ENCODE measurements around the gene AIFM2. TPM values are rescaled to one million over a fixed set of nuclear protein-coding genes. Genes with fewer than 3 reads are reported as not detected.

Gene AIFM2
- total and polyA plus RNA-seq, 2 of the 13 experiments (the other 11 are each of a cell fraction or from before 2014, with no cell fraction given): 20.3 to 29.5 TPM

GRCh38 chr10:70130878-70131559, 1.6 kb downstream of the AIFM2 start (continued):
- TF ChIP-seq, protein P1, sequence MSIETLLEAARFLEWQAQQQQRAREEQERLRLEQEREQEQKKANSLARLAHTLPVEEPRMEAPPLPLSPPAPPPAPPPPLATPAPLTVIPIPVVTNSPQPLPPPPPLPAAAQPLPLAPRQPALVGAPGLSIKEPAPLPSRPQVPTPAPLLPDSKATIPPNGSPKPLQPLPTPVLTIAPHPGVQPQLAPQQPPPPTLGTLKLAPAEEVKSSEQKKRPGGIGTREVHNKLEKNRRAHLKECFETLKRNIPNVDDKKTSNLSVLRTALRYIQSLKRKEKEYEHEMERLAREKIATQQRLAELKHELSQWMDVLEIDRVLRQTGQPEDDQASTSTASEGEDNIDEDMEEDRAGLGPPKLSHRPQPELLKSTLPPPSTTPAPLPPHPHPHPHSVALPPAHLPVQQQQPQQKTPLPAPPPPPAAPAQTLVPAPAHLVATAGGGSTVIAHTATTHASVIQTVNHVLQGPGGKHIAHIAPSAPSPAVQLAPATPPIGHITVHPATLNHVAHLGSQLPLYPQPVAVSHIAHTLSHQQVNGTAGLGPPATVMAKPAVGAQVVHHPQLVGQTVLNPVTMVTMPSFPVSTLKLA (IDR thresholded peaks at IDR 0.05): no peak
- TF ChIP-seq ZNF260 (CRISPR knock-in tag; IDR thresholded peaks at IDR 0.05; ENCODE audit: borderline replicate concordance, low read depth): no peak
- 0 out of 2 replicates have a peak, but pooled peaks have one; percentile 64 for TF ChIP-seq GTF3A (CRISPR knock-in tag; conservative IDR thresholded peaks at IDR 0.05)
- no peak for TF ChIP-seq GATA4 (IDR thresholded peaks at IDR 0.05; ENCODE audit: borderline replicate concordance, low read depth)
- TF ChIP-seq CC2D1A (CRISPR knock-in tag; IDR thresholded peaks at IDR 0.05): no peak
- no peak for TF ChIP-seq HOXA7 (CRISPR knock-in tag; IDR thresholded peaks at IDR 0.05)
- TF ChIP-seq ZGPAT (CRISPR knock-in tag; IDR thresholded peaks at IDR 0.05): no peak
- TF ChIP-seq ZNF704 (CRISPR knock-in tag; IDR thresholded peaks at IDR 0.05; ENCODE audit: borderline replicate concordance): no peak
- TF ChIP-seq PTBP1 (IDR thresholded peaks at IDR 0.05; ENCODE audit: low read depth, low read length, poor library complexity, severe bottlenecking): no peak
- TF ChIP-seq, protein P2, sequence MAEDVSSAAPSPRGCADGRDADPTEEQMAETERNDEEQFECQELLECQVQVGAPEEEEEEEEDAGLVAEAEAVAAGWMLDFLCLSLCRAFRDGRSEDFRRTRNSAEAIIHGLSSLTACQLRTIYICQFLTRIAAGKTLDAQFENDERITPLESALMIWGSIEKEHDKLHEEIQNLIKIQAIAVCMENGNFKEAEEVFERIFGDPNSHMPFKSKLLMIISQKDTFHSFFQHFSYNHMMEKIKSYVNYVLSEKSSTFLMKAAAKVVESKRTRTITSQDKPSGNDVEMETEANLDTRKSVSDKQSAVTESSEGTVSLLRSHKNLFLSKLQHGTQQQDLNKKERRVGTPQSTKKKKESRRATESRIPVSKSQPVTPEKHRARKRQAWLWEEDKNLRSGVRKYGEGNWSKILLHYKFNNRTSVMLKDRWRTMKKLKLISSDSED (CRISPR knock-in tag; IDR thresholded peaks at IDR 0.05): no peak
- TF ChIP-seq ZNF530 (CRISPR knock-in tag; IDR thresholded peaks at IDR 0.05; ENCODE audit: low read depth): no peak
- no peak for TF ChIP-seq ESRRA (CRISPR knock-in tag; IDR thresholded peaks at IDR 0.05; ENCODE audit: low read depth)
- no peak; the same call in 1 of the 2 replicates for TF ChIP-seq ARID4A (CRISPR knock-in tag; IDR thresholded peaks at IDR 0.05; ENCODE audit: borderline replicate concordance)
- TF ChIP-seq ZNF383 (CRISPR knock-in tag; IDR thresholded peaks at IDR 0.05; ENCODE audit: borderline replicate concordance): no peak
- no peak for TF ChIP-seq CSRNP2 (CRISPR knock-in tag; conservative IDR thresholded peaks at IDR 0.05; ENCODE audit: low read depth)

Data from HepG2 (cell line).